Tibial nerve (tissue), 4 donors: ENCODE measurements around the gene UACA.

Experiments
- EP300 ChIP-seq, 2 donors: sonication (generic); formaldehyde crosslinking; IDR thresholded peaks; one replicate each; pipeline ENCODE4 v1.6.1; 2017; ENCODE audit warnings: antibody characterized with exemption in 2 of 2, mild to moderate bottlenecking in 1 of 2
- POLR2A ChIP-seq, 2 donors: fragments of 450-650 bp; IDR thresholded peaks; one replicate each; pipeline ENCODE4 v1.6.1; 2017; ENCODE audit warnings: antibody characterized with exemption in 2 of 2, mild to moderate bottlenecking in 2 of 2, moderate library complexity in 2 of 2
- TF ChIP-seq, protein P1 (sequence below), 5 experiments: fragments of 200-600 bp in 3 of 5; fragments of 450-650 bp in 2 of 5; sonication (generic) in 3 of 5; IDR thresholded peaks; one replicate each; pipeline ENCODE4 v1.5.1; 2016 to 2019; ENCODE audit warnings: antibody characterized with exemption in 5 of 5, mild to moderate bottlenecking in 3 of 5, moderate library complexity in 2 of 5

DNA sequence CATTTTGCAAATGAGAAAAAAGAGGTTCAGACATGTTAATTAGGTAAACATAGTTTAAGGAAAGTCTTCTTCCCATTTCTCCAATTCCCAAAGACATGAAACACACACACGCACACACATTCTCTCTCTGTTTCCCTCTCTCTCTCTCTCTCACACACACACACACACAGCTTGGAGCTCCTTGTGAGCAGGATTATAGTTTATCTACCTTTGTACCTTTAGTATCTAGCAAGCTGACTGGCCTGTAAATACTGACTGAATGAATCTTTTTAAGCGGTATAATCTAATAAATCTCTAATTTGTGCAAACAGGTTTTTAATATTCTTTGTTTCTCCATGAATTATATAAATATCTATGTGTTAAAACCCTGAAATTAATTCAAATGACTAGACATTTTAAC lies 73.3 kb downstream of the UACA start:
- TF ChIP-seq, protein P1, sequence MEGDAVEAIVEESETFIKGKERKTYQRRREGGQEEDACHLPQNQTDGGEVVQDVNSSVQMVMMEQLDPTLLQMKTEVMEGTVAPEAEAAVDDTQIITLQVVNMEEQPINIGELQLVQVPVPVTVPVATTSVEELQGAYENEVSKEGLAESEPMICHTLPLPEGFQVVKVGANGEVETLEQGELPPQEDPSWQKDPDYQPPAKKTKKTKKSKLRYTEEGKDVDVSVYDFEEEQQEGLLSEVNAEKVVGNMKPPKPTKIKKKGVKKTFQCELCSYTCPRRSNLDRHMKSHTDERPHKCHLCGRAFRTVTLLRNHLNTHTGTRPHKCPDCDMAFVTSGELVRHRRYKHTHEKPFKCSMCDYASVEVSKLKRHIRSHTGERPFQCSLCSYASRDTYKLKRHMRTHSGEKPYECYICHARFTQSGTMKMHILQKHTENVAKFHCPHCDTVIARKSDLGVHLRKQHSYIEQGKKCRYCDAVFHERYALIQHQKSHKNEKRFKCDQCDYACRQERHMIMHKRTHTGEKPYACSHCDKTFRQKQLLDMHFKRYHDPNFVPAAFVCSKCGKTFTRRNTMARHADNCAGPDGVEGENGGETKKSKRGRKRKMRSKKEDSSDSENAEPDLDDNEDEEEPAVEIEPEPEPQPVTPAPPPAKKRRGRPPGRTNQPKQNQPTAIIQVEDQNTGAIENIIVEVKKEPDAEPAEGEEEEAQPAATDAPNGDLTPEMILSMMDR (IDR thresholded peaks at IDR 0.05): no peak
- TF ChIP-seq POLR2A (IDR thresholded peaks at IDR 0.05) (no peak), EP300 (IDR thresholded peaks at IDR 0.05) (no peak)
